ENCODE measurements around the gene TEX29.

Gene TEX29

DNA sequence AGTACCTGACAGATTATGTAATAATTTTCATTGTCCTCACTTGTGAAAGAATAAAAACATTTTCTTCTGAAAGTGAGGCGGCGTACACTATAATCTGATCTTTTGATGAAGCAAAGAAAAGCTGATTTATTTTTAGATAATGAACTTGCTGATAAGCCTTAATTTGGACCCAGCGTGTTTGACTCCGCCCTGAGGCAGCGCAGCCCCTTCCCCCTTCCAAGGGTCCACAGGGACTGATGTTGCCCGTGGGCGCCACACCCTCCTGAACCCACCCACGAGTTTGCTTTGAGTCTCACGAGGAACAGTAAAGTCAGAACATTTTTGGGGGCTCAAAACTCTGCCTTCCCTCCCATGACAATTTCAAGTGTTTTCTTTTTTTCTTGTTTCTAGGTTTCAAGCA, 40.0 kb downstream of the TEX29 start:
- no peak for DNase-seq (ENCODE audit: low read depth)
- H3K4me3 ChIP-seq (ENCODE audit: low read length): no peak overlapping the region
- TF ChIP-seq, protein P1, sequence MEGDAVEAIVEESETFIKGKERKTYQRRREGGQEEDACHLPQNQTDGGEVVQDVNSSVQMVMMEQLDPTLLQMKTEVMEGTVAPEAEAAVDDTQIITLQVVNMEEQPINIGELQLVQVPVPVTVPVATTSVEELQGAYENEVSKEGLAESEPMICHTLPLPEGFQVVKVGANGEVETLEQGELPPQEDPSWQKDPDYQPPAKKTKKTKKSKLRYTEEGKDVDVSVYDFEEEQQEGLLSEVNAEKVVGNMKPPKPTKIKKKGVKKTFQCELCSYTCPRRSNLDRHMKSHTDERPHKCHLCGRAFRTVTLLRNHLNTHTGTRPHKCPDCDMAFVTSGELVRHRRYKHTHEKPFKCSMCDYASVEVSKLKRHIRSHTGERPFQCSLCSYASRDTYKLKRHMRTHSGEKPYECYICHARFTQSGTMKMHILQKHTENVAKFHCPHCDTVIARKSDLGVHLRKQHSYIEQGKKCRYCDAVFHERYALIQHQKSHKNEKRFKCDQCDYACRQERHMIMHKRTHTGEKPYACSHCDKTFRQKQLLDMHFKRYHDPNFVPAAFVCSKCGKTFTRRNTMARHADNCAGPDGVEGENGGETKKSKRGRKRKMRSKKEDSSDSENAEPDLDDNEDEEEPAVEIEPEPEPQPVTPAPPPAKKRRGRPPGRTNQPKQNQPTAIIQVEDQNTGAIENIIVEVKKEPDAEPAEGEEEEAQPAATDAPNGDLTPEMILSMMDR (IDR thresholded peaks at IDR 0.05; ENCODE audit: insufficient read depth, low read depth, low read length, missing control alignments): no peak

DNA sequence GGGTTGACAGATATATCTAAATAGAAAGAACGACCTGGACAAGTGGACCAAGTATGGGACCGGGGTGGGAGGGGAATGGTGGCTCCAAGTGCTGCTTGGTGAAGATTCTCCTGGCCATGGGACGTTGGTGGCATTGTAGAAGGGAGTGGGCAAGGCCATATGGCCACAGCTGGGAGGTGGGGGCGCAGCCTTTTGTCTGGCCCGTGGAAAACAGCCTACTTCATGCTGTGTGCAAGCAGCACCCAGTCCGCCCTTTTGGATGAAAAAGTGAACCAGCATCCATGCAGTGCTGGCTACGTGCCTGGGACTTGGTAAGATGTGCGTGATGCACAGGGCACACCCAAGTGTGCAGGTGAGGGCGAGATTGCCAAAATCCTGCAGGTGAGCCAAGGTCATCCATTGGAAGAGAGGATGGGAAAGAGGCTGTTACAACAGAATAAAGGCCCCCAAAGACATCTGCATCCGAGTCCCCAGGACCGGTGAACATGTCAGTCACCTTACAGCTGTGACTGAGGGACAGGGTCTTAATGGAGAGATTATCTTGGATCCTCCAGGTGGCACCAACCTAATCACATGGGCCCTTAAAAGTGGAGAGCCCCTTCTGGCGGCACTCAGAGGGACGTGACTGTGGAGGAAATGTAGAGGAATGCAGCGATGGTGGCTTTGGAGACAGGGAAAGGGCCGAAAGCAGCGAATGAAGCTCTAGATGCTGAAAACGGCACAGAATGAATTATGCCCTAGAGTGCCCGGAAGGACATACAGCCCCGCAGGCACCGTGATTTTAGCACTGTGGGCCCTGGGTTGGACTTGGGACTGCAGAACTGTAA, 40.8 kb downstream of the TEX29 start:
- TF ChIP-seq, protein P1 (IDR thresholded peaks at IDR 0.05; ENCODE audit: insufficient read depth, low read depth, low read length, missing control alignments): no peak
- DNase-seq (ENCODE audit: low read depth): no peak

DNA sequence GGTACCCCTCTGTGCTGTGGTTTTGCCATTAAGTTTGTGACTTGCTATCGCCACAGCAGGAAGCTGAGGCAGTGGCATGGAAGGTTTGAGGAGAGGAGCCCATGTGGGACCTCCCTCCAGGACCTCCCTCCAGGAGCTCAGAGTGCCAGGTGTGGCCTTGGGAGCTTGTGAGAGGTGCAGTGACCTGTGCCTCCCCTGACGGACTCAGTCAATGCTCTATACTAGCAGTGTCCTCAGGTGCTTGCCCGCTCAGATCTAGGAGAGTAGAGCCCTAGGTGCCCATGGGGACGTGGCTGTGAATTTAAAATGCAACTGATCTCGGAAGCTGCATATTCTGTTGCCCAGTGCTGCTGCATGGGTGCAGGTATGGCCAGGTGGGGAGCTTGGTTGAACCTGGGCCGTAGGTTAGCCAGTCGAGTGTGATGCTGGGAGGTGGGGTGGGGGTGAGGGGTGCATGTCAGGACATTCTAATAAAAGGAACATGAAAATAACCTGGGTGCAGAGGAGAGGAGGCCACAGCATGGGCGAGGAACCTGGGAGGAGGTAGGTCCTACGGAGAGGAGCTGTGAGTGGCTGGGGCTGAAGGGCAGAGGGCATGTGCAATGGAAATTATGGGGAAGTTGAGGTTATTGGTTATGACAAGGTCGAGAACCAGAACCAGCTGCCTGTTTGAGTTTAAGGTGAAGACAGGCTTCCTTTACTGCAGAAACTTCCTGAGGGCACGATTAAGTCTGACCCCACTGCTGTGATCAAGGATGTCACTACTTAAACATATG, 41.6 kb downstream of the TEX29 start:
- TF ChIP-seq, protein P1 (IDR thresholded peaks at IDR 0.05; ENCODE audit: insufficient read depth, low read depth, low read length, missing control alignments): no peak
- H3K4me3 ChIP-seq (ENCODE audit: low read length): no peak overlapping the region
- no peak for DNase-seq (ENCODE audit: low read depth)

More for the DNA sequence above, 40.8 kb downstream of the TEX29 start:
- H3K4me3 ChIP-seq (ENCODE audit: low read length): no peak overlapping the region

DNA sequence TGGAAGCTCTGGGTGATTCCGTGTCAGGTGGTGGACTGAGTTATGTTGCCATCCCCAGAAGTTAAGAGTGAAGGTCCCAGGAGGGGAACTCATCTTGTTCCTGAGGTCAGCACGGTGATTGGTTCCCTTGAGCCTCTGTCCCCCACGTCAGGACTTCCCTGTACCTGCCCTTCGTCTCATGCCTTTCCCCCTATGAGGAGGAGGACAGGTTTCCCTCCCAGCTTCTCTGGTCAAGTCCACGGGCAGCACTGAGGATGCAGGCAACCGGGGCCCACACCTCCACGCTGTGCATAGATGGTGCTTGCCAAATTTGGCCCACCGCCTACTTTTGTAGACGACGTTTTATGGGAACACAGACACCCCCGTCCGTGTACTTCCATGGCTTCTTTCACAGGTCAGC, 42.7 kb downstream of the TEX29 start:
- DNase-seq (ENCODE audit: low read depth): no peak
- no peak overlapping the region for H3K4me3 ChIP-seq (ENCODE audit: low read length)
- TF ChIP-seq, protein P1 (IDR thresholded peaks at IDR 0.05; ENCODE audit: insufficient read depth, low read depth, low read length, missing control alignments): no peak

DNA sequence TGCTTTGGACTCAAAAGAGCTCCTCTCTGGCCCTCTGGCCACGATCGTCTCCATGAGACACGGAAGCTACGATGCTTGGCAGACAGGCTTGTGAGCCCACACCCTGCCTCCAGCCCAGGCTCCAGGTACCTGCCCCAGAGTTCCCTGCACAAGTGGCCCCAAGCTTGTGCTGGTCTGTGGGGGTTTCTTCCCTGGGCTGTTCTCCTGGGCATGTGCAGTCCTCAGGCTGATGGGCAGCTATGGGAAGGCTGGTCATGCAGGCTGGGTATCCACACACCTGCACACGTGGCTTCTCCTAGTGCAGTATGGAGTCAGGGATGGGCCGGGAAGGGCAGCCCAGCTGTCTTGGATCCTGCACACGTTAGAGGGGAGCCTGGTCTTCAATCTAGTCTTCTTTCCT, 43.1 kb downstream of the TEX29 start:
- H3K4me3 ChIP-seq (ENCODE audit: low read length): no peak overlapping the region
- TF ChIP-seq, protein P1 (IDR thresholded peaks at IDR 0.05; ENCODE audit: insufficient read depth, low read depth, low read length, missing control alignments): no peak
- no peak for DNase-seq (ENCODE audit: low read depth)

DNA sequence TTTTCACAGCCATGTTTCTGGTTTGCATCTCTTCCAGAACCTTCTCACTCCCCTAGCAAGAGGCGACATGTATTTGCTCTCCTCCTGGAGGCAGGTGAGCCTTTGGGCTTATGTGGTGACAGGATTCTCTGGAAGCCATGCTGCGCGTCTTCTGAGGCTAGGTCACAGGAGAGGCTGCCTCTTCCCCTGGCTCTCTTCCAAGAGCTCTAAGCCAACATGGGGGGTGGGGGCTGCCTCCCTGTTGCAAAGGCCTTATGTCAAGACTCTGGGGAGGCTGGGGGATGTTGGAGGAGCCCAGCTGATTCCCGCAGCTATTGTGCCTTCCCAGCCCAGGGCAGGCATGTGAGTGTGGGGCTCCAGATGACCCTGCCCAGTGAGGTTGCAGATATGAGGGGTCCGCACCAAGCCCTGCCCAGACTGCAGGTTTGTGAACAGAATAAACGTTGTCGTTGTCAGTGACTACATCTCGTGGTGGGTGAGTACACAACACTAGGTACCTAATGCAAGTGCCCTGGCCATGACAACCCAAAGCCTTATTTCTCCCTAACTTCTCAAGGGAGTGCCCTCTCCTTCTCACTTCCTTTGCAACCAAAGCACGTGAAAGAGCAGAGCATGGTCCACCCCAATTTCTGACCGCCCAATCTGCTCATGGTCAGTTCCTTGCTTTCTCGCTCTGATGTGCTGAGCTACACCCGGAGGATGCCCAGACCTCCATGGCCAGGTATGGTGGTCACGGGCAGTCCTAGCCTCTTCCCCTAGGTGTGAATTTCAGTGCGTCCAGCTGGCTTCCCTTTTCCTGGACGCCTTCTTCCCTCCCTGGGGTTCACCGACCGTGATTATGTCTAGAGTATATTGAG, 44.9 kb downstream of the TEX29 start:
- H3K4me3 ChIP-seq (ENCODE audit: low read length): no peak overlapping the region
- no peak for DNase-seq (ENCODE audit: low read depth)
- TF ChIP-seq, protein P1 (IDR thresholded peaks at IDR 0.05; ENCODE audit: insufficient read depth, low read depth, low read length, missing control alignments): no peak
